Renal cortical epithelial cell (primary cell): ENCODE results near the gene TOR1A. TPM values are rescaled to one million over a fixed set of nuclear protein-coding genes. Genes with fewer than 3 reads are reported as not detected.
"Not testable (repeated sequence)": the region's sequence is repeated elsewhere in the genome, so short reads cannot be mapped to it uniquely, and the experiment has no call there.

Source experiments
- DNase-seq: peaks from one replicate; pipeline ENCODE4 v3.0.0-alpha.2; 2011; ENCODE audit warnings: low read depth
- total RNA-seq: library from RNA; depleted of rRNA; stranded (reverse); fragments of >200 nt; gene quantifications from 2 replicates; pipeline ENCODE4 v1.2.3, GENCODE V29; 2014

Gene TOR1A
- total RNA-seq, 1 donor from 2014 or later, result 48.4 TPM

- peak; percentile 30 for DNase-seq
Observed at GRCh38 chr9:129822898-129823541, 916 bp downstream of the TOR1A start.

GRCh38 chr9:129816501-129817435, 7.2 kb downstream of the TOR1A start:
- DNase-seq, result no peak

- no peak for DNase-seq
Observed at GRCh38 chr9:129815278-129815677, 8.7 kb downstream of the TOR1A start.

GRCh38 chr9:129814432-129815223, 9.3 kb downstream of the TOR1A start:
- DNase-seq, result no peak

- no peak for DNase-seq
Observed at GRCh38 chr9:129813661-129814060, 10.3 kb downstream of the TOR1A start.

- no peak for DNase-seq
Observed at GRCh38 chr9:129812385-129812784, 11.6 kb downstream of the TOR1A start.

- no peak for DNase-seq
Observed at GRCh38 chr9:129811967-129812363, 12.0 kb downstream of the TOR1A start.

GRCh38 chr9:129810788-129811187, 13.1 kb downstream of the TOR1A start:
- no peak for DNase-seq

GRCh38 chr9:129810116-129810515, 13.8 kb downstream of the TOR1A start:
- DNase-seq, result no peak

GRCh38 chr9:129809346-129809745, 14.6 kb downstream of the TOR1A start:
- no peak for DNase-seq

GRCh38 chr9:129806061-129806460, 17.9 kb downstream of the TOR1A start:
- DNase-seq, result no peak

- no peak for DNase-seq
Observed at GRCh38 chr9:129803676-129804060, 20.3 kb downstream of the TOR1A start.

GRCh38 chr9:129802833-129803675, 20.9 kb downstream of the TOR1A start, which contains the start of gene TOR1B:
Gene TOR1B, plus strand, starts transcription at chr9:129803184. Its CDS starts 29 bp downstream, at chr9:129803213.
- DNase-seq, result peak; percentile 73

GRCh38 chr9:129801504-129801903, 22.4 kb downstream of the TOR1A start:
- no peak for DNase-seq

GRCh38 chr9:129798973-129799372, 25.0 kb downstream of the TOR1A start:
- DNase-seq, result no peak

- not testable (repeated sequence) for DNase-seq
Observed at GRCh38 chr9:129796029-129796428, 27.9 kb downstream of the TOR1A start.

- DNase-seq, result no peak
Observed at GRCh38 chr9:129794549-129794948, 29.4 kb downstream of the TOR1A start.

GRCh38 chr9:129786481-129786880, 37.5 kb downstream of the TOR1A start:
- no peak for DNase-seq

- no peak for DNase-seq
Observed at GRCh38 chr9:129785866-129786265, 38.1 kb downstream of the TOR1A start.

- not testable (repeated sequence) for DNase-seq
Observed at GRCh38 chr9:129784970-129785369, 39.0 kb downstream of the TOR1A start.
